Fibroblast of skin of left quadriceps (primary cell): ENCODE data around the gene GTF2A2.
"Not testable (repeated sequence)": the region's sequence is repeated elsewhere in the genome, so short reads cannot be mapped to it uniquely, and the experiment has no call there.

Experiments used
- DNase-seq, 2 experiments: peaks; one replicate each; pipeline ENCODE4 v3.0.0-alpha.2; 2013; ENCODE audit warnings: low read depth in 2 of 2

GTF2A2 gene

GRCh38 chr15:59656897-59657634 is at the start of gene GTF2A2:
Gene GTF2A2 (minus strand): TSS chr15:59657515. CDS start chr15:59652277, 5,238 bp downstream.
- peak; percentile 79 to 81 for DNase-seq

- DNase-seq = no peak
Observed at GRCh38 chr15:59703979-59704796, 46.9 kb upstream of the GTF2A2 start.

- no peak for DNase-seq
Observed at GRCh38 chr15:59702351-59702750, 45.0 kb upstream of the GTF2A2 start.

- DNase-seq = no peak
Observed at GRCh38 chr15:59701880-59702279, 44.6 kb upstream of the GTF2A2 start.

- peak in 1 of 2 experiments; percentile 18 for DNase-seq
Observed at GRCh38 chr15:59699810-59700431, 42.6 kb upstream of the GTF2A2 start.

GRCh38 chr15:59698065-59698464 is 40.8 kb upstream of the GTF2A2 start:
- not testable (repeated sequence) for DNase-seq

- no peak for DNase-seq
Observed at GRCh38 chr15:59696332-59696731, 39.0 kb upstream of the GTF2A2 start.

GRCh38 chr15:59694779-59695178 is 37.5 kb upstream of the GTF2A2 start:
- DNase-seq = no peak

- peak; percentile 23 to 31 for DNase-seq
Observed at GRCh38 chr15:59691194-59691805, 34.0 kb upstream of the GTF2A2 start.

GRCh38 chr15:59689626-59690236 is 32.4 kb upstream of the GTF2A2 start:
- peak in 1 of 2 experiments; percentile 3 for DNase-seq

- DNase-seq = peak; percentile 95
Observed at GRCh38 chr15:59688782-59689625, 31.7 kb upstream of the GTF2A2 start, which contains the start of gene BNIP2. Gene BNIP2 (minus strand): TSS chr15:59689320. CDS start chr15:59682457, 6,863 bp downstream.

GRCh38 chr15:59688423-59688781 is 31.1 kb upstream of the GTF2A2 start:
- DNase-seq = peak in 1 of 2 experiments; percentile 23

- DNase-seq = no peak
Observed at GRCh38 chr15:59687836-59688235, 30.5 kb upstream of the GTF2A2 start.

- no peak for DNase-seq
Observed at GRCh38 chr15:59686389-59686788, 29.1 kb upstream of the GTF2A2 start.

- DNase-seq = peak in 1 of 2 experiments; percentile 30
Observed at GRCh38 chr15:59685737-59686297, 28.5 kb upstream of the GTF2A2 start.

- no peak for DNase-seq
Observed at GRCh38 chr15:59680870-59681269, 23.6 kb upstream of the GTF2A2 start.

GRCh38 chr15:59680346-59680745 is 23.0 kb upstream of the GTF2A2 start:
- no peak for DNase-seq

GRCh38 chr15:59678620-59679019 is 21.3 kb upstream of the GTF2A2 start:
- DNase-seq = no peak

- DNase-seq = no peak
Observed at GRCh38 chr15:59678172-59678571, 20.9 kb upstream of the GTF2A2 start.

GRCh38 chr15:59676565-59676964 is 19.2 kb upstream of the GTF2A2 start:
- no peak for DNase-seq
